SKM-1 (cell line): ENCODE data around the gene AMIGO3.
A peak's percentile ranks its signal among the peaks of the same experiment; 100 is the strongest.
"Not testable (repeated sequence)": the region's sequence is repeated elsewhere in the genome, so short reads cannot be mapped to it uniquely, and the experiment has no call there.

Experiments used
- DNase-seq: peaks from one replicate; lab custom pipeline; 2025; ENCODE audit not compliant: unreplicated experiment; lab: John Stamatoyannopoulos, UW

The AMIGO3 gene

DNA sequence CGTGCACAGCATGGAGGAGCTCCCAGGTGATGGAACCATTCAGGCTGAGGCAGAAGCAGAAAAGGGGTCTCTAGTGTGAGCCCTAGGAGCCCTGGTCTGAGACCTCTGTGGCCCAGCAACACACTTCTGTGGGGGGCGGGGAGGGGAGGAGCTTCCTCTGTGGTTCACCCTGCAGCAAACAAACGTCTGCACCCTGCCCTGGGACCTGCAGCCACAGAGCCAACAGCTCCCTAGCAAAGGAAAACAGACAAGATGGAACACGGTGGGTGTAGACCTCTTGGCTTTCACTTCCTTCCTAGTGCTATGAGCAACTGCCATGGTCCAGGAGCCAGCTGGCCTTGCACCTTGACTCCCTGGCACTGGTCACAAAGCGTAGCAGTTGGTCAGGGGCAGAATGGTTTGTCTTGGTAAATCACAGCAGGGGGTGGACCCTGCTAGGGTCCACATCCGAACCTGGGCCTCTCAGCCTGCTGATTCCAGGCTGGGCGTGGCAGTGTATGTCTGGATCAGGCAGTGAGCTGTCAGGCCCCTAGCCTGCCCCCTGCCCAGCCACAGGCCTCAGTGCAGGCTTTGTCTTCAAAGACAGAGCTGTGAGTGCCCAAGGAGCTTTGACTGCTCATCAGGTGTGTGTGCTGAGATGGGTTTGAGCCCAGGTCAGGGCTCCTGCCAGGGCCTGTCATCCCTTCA, 6.7 kb downstream of the AMIGO3 start:
- DNase-seq = no peak

DNA sequence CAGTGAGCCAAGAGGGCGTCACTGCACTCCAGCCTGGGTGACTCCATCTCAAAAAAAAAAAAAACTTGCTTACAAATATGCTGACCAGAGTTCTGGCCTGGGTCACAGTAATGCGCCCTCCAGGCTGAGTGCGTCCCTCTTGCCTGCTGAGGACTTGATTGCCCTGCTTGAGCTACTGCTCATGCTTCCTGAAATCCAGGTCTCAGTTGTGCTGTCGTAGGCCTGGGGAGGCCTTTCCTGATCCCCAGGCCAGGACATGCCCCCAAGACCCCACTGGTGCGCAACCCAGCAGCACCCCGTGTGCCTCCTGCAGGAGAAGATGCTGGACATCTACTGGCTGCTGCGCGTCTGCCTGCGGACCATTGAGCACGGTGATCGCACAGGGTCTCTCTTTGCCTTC, 7.3 kb downstream of the AMIGO3 start:
- DNase-seq = no peak

DNA sequence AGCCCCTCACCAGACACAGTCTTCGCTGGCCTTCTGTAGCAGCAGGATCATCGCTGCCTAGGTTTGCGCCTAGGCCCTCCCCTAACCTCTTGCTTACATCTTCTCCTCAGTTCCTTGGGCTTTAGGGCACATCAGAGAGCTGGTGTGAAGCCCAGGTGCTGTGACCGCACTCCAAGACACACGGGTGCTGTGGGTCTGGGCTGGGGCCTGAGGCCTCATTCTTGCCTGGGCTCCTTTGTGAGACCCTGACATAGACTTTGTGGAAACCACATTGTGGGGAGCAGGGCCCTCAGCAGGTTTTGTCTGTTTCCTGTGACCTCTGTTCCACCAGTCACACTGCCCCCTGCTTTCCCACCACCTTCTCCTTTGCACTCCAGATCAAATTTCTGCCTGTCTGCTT, 8.0 kb downstream of the AMIGO3 start:
- no peak for DNase-seq

DNA sequence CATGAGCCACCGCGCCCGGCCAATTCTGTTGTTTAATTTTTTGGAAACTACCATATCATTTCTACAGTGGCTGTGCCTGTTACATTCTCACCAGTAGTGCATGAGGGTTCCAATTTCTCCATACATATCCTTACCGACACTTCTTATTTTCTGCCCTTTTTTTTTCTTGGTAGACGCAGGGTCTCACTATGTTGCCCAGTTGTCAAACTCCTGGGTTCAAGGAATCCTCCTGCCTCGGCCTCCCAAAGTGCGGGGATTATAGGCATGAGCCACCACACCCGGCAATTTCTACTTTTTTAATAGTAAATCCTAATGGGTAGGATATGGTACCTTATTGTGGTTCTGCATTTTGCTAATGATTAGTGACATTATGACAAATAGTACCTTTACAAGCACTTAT, 9.6 kb downstream of the AMIGO3 start:
- DNase-seq = no peak

DNA sequence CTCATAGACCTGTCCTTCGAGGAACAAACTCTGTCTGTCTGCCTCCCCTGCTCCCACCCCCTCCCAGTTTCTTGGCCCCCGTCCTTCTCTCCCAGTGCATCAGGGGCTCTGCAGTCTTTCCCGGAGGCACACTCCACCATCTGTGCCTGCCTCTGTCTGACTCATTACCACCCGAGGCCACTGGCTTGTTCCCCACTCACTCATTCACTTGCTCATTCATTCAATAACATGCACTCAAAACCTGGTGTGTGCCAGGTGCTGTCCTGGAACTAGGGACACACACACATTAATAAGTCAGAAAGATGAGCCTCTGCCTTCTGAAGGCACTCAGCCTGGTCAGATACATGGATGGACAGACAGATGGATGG, 12.4 kb downstream of the AMIGO3 start:
- no peak for DNase-seq

DNA sequence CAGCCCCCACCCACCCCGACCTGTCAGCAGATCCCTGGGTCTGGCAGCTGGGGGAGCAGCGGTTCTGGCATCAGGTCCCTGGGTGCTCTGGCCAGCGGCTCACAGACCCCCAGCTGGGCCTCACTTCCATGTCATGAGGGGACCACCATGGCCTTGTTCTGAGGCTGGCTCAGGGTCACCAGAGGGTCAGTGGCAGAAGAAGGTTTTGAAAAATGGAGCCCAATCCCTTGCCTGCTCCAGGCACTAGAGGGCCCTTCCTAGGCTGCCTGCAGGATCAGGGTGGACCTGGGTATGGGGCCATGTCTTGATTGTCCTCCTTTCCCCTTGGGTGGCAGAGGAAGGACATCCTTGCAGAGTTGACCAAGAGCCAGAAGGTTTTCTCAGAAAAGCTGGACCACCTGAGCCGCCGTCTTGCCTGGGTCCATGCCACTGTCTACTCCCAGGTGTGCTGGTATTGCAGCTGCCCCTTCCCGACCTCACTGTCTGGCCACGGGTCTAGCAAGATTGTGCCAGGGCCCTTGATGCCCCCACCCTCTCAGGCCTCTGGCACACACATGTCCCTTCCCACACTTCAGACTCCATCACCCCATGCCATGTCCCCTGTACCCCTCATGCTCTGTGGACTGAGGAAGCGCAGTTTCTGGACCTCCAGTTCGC, 12.9 kb downstream of the AMIGO3 start:
- no peak for DNase-seq

DNA sequence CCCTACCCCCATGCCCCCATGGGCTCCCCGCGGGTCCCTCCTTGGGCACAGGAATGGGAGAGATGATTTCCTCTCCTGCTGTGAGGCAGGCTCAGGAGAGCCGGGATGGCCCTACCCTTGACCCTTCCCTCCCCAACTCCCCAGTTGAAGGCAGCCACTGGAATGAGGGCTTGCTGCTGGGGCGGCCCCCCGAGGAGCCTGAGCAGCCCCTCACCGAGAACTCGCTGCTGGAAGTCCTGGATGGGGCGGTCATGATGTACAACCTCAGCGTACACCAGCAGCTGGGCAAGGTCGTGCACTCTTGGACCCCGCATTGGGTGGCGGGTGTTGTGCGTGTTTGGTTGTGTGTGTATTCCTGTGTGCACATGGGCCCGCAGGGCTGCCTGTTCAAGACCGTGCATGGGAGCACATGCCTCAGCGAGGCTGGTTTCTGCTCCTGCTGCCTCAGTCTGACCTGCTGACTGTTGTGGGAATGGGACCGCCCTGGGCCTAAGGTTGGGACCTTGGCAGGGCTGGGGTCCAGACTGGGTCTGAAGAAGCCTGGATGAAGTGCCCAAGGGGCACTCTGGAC, 14.0 kb downstream of the AMIGO3 start:
- no peak for DNase-seq

DNA sequence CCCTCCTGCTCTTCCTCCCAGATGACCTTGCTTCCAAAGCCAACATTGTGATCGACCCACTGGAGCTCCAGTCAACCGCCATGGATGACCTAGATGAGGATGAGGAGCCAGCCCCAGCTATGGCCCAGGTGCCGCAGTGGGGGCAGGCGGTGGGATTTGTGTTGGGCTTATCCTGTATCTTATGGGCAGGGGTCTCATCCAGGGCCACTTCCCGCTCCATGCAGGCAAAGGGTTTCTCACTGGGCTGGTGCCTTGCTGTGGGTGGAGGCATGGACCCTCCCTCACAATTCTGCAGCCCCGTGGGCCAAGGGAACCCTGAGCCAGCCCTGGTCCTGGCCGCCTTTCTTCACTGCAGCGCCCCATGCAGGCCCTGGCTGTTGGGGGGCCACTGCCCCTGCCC, 14.9 kb downstream of the AMIGO3 start:
- DNase-seq = no peak

DNA sequence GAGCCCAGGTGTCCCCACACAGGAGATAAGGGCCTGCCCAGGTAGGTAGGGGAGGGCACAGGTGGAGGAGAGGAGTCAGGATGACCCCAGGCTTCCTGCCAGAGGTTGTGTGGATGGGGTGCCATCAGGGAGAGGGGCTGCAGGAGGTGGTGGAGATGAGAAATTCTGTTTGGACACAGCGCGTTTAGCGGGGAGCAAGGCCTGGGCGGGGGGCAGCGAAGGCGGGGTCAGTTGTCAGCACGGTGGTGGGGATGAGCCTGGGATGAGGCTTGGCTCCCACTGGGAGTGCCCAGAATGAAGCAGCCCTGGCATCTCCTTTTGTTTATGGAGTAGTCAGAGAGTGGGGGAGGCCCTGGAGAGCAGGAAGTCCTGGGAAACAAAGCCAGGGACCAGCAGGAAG, 15.5 kb downstream of the AMIGO3 start:
- no peak for DNase-seq

DNA sequence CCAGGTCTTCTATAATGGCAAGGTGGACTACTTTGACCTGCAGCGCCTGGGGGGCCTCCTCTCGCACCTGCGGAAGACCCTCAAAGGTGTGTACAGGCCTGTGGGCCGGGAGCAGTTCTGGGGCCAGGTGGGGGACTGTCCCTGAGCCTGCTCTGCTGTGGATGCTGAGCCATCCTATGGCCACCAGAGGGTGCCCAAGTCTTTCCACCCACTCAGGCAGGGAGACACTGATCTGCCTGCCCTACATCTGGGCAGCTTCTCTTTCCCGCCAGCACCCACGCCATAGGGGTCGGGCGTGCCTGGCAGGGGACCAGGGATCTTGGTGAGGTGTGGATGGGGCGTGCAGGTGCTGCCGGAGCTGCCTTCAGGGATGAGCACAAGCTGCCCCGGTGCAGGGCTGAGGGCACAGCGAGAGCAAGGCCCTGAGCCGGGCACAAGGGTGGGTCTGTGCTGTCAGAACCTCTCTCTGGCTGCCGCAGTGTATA, 16.0 kb downstream of the AMIGO3 start:
- peak; percentile 33 for DNase-seq

DNA sequence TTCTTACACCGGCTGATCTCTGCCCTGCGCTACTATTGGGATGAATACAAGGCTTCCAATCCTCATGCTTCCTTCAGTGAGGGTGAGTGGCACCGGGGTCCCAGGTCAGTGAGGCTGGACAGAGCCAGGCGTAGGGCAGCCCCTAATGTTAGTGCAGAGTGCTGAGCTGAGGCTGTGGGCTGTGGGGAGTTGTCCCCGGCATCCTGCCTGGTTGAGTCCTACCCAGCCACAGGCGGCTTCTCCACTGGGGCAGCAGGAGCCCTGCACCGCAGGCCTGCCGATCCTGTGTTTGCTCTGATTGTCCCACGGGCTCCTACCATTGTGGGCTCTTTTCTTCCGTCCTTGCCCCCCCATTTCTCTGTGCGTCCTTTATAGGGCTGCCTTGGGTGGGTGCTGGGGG, 16.8 kb downstream of the AMIGO3 start:
- DNase-seq = no peak

DNA sequence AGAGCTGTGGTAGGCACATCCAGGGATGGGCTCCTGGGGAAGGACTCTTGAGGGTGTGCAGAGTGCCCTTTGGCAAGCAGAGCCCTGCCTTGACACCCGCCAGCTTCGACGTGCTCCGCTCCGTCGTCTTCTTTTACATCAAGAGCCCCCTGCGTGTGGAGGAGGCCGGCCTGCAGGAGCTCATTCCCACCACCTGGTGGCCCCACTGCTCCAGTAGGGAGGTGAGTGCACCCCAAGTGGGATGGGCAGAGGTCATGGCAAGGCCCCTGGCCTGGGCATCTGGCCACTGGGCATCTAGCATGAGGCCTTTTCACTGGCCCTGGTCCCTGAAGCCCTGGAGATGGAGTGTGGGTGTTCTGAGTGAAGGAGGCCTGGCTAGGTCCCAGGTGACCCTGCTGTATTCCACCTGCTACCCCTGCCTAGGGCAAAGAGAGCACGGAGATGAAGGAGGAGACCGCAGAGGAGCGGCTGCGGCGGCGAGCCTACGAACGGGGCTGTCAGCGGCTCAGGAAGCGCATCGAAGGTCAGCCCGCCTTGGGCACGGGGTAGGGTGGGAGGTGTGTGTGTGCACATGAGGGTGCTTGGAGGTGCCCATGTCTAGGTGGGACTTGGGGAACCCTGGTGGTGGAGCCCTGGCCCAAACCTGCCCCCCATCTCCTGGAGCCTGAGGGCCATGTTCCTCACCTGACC, 18.0 kb downstream of the AMIGO3 start:
- no peak for DNase-seq

DNA sequence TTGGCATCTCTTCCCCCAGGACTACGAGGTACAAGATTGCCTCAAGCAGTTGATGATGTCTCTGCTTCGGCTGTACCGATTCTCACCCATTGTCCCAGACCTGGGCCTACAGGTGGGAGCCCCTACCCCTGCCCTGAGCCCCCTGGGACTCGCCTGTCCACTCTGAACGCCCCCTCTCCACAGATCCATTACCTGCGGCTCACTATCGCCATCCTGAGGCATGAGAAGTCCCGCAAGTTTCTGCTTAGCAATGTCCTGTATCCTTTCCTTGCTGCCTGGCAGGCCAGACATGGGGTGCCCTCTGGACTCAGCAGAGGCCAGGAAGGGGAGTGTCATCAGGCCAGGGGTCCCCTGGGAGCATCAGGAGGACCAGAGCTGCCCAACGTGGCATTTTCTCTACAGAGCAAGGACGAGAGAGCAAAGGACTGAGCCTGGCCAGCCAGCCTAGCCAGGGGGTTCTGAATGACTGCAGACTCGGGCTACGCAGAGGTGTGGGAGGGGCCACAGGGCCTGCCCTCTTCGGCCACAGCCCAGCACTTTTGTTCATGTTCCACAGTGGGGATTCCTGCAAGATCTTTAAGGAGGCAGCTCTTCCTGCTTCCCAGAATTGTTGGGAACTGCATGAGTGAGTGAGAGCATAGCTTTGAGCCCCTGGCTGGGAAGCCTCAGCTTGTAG, 18.9 kb downstream of the AMIGO3 start:
- no peak for DNase-seq

DNA sequence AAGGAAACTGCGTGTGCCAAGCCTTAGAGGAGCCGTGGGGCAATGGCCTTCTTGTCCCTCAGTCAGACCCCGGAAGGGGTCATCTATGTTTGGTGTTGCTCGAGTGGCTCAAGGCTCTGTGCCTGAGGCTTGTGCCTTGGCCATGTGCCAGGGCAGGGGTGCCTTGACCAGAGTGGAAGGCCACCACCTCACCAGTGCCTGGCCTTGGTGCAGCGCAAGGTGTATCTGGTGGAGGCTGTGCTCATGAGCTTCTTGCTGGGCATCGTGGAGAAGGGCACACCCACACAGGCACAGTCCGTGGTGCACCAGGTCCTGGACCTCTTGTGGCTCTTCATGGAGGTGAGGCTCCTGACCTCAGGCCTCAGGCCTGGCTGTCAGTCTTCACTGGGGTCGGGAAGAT, 19.5 kb downstream of the AMIGO3 start:
- no peak for DNase-seq

DNA sequence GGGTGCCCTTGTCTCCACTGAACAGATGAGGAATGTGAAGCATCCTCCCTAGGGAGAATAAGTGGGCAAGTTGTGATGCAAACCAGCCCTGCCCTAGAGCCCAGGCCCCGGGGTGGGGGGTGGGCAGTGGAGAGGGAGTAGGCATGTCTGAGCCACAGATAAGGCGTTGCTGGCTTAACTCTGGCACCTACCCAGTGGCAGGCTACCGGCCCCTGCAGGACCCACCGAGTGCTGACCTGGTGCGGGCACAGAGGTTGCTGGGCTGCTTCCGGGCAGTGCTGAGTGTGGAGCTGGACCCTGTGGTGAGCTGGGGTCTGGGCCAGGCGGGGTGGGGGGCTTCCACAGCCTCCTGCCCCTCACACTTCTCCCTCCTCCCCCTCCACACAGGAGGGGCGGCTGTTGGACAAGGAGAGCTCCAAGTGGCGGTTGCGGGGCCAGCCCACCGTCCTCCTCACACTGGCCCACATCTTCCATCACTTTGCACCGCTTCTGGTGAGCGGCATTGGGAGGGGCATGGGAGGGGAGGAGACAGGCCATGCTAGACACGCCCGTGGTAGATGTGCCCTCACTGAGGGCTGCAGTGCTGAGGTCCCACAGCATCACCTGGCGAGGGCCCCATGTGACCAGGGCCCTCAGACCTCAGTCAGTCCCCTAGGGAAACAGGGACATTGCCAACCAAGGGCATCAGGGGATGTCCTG, 20.1 kb downstream of the AMIGO3 start:
- no peak for DNase-seq

DNA sequence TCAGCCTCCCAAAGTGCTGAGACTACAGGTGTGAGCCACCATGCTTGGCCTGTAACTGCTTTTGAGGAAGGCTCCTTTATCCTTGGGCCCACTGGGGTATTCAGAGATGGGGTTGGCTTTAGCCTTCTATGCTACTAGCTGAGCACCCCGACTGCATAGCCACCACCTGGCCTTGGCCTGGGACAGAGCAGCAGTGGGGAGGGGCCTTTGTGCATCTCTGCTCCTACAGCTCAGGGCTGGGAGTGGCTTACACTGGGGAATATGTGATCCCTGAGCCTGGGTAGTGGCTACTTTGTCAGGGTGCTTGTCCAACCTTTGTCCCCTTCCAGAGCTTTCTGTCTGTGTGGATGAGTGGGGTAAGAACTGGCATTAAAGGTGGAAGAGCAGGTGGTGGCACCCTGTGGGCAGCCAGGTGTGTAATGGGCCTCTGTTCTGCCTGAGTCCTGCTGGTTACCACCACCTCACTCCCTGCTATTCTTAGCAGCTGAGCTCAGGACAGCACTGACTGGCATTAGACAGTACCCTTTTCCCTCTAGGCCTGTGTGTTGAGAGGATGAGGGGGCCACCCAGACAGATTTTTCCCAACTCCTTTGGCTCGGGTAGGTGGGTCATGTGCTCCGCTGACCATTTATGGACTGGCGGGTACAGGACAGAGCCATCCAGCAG, 24.0 kb downstream of the AMIGO3 start:
- DNase-seq = not testable (repeated sequence)

DNA sequence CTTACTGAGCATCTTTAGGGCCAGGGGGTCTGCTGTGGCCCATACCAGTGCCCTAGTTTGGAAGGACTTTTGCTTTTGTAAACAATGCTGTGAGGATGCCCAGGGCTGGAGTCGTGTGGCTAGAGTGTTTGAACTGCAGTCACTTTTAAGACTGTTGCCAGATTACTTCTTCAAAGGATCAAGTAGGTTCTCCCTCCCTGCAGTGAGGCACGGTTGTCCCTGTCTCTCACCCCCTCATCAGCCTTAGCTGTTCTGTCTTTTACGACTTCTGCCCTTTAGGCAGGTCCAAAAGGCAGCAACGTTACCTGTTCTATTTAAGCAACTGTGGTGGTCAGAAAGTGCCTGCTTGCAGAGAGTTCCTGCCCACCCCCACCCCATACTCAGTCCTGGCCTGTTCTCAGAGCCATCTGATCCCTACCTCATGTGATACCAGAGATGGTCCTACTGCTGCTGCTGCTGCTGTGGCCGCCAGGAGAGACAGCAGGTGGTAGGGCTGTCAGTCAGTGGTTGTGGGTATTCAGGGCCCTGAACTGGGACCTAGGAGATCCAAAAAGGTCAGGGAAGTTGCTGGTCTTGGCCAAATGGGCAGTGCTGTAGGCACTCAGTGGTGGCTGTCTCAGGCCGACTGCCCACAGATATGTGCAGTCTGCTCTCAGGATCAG, 24.9 kb downstream of the AMIGO3 start:
- not testable (repeated sequence) for DNase-seq

DNA sequence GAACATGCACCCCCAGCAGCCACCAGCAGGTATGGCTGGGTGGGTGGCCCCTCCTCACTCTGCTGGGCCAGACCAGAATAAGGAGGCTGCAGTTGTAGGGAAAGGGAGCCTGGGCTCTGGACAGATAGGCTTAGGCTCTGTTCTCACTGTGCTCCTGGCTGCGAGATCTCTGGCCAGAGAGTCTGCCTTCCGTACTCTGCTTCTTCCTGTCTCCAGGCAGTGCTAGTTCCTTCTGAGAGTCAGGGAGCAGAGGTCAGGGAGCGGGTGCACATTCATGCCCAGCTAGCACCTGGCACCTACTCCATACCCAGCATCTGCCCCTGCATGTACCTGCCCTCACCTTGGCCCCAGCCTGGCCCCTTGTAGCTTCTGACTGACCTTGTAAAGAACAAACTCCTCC, 28.0 kb downstream of the AMIGO3 start:
- DNase-seq = not testable (repeated sequence)

DNA sequence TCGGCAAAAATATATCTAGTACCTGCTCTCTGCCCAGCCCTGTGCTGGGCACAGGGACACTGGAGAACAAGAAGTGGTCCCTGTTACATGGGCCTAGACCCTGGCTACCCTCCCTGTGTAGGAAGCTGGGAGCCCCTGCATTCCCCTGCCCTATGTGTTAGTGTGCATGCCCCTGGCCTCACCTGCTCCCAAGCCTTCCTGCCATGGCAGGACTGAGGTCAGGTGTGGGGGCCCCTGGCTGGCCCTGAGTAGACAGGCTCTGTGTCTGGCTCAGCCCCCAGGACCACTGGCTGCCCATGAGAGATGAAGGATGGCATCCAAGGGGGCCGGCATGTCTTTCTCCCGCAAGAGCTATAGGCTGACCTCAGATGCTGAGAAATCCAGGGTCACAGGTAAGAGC, 28.6 kb downstream of the AMIGO3 start:
- not testable (repeated sequence) for DNase-seq
